ENCODE results near the gene SPACA7.

Gene SPACA7

DNA sequence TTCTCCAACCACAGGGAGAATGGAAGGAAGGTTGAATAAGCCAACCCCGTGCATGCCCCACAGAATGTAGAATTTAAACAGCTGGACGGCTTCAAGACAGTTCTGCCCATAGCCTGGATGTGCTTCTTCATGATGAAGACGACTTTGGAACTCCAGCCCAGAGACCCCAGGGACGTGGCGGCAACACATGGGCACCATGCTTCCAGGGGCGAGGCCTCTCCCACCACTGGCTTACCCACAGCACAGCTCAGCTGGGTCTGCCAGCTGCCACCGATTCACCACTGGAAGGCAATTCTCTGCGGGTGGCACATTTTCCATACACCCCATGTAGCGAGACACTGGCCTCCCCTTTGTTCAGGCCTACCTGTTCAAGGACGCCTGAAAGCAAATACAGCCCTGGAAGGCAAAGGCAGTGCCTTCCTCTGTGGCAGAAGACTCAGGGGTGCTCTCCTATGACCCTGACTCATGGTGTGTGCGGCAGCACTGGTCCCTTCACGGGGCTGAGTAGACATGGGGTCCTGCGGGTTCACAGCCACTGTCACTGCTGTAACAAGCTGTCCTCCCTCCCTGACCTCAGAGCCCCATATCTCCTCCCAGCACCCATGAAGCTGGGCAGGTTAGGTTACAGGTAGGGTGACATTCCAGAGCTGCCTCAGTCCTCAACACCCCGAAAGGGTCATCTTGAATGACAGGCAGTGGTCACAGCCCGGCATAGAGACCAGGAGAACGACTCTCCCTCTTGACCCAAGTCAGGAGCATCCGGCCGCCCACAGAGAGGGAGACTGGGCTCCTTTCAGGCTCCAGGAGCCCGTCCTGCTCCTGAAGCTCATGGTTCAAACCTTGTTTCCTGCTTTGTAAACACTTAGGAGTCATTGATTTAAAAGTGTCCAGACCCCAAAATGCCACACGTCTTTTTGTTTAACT lies 72.7 kb downstream of the SPACA7 start:
- DNase-seq, result no peak

DNA sequence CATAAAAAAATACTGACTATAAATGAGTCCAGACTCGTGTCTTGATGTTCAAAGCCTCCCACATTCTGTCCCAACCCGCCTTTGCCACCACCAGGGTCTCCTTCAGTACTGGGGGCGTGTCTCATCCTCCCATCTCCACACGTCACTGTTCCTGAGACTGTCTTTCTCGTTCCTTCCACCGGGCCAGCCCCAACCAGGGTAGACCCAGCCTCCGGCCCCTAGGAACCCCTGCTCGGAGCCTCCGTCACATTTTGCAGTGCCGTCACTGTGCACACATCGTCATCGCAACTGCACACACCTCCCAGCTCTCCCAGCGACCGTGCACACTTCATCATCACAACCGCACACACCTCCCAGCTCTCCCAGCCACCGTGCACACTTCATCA lies 73.4 kb downstream of the SPACA7 start:
- DNase-seq, result no peak

GRCh38 chr13:112450118-112450903 lies 74.2 kb downstream of the SPACA7 start:
- no peak for DNase-seq

DNA sequence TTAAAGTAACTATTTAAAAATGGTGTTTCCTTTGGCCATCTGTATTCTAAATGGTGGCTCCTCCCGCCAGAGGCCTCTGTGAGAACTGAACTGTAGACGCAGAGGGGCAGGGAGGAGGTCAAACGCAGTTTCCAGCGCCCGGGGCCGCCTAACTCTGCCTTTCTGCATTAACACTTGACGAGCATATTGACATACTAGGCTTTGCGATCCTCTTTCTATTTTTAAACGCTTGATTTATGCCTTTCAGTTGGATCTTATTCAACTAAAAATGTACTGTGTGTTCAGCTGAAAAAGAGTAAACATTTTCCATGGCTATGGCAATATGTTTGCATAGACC lies 74.7 kb downstream of the SPACA7 start:
- no peak for DNase-seq

- DNase-seq, result no peak
Measured at GRCh38 chr13:112451512-112452379, 75.6 kb downstream of the SPACA7 start.

DNA sequence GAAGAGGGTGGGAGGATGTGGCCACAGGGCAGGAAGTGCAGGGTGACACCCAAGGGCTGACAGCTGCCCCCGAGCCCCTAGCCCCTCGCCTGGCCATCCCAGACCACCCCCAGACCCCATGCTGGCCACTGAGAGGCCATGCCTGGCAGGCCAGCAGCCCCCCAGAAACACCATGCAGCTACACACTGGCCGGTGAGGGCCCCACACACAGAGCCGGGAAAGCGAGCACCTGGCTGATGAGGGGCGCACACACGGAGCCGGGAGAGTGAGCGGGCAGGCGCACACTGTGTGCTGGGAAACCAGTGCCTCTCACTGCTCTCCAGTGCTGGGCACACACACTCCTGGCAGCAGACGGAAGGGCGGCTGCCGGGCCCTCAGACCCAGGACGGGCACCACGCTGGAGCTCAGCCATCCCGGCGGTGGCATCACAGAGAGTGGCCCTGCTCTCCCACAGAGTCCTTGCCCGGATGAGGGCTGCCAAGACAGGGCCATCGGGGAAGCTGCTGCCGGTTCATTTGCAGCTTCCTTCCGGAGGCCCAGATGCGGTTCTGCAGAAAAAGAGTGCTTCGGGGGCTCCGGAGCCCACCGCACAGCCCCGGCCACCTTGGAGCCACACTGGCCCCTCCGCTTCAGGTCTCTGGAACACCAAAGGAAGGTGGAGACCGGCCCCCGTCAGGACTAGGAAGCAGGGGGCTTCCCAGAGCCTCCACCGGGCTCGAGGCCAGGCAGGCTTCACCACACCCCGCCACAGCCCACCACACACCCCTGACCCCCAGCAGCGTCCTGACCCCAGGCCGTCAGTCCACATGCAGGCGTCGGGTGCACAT lies 76.4 kb downstream of the SPACA7 start:
- DNase-seq, result no peak

DNA sequence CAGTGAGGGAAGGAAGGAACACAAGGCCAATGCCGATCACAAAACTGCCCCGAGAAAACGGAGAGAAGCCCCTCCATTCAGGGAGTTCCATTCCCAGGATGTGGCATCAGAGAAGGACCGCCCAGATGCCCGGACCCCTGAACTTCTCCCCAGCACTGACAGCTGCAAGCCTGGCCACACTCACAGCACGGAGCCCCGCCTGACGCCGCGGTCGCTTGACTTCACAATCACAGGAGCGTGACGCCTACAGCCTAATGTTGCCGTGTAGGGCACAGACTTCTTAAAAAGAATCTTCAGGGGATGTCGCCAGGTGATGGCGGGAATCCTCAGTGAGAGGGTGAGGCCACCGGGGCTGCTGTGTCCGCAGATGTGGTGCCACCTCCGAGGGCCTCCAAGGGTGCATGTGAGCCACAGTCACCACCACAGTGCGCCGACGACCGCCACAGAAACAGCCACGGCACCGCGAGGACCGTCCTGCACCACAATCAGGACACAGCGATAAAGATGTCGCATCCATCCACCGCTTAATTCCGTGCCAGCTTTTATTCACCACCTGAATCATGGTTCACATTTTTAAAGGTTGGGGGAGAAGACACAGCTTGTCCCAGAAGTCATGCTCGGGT lies 77.2 kb downstream of the SPACA7 start:
- DNase-seq, result no peak

- no peak for DNase-seq
Measured at GRCh38 chr13:112453874-112454647, 77.9 kb downstream of the SPACA7 start.

GRCh38 chr13:112454648-112455334 lies 78.6 kb downstream of the SPACA7 start:
- DNase-seq, result no peak

- no peak for DNase-seq
Measured at GRCh38 chr13:112455476-112456059, 79.4 kb downstream of the SPACA7 start.

- no peak for DNase-seq
Measured at GRCh38 chr13:112456138-112457056, 80.2 kb downstream of the SPACA7 start.

DNA sequence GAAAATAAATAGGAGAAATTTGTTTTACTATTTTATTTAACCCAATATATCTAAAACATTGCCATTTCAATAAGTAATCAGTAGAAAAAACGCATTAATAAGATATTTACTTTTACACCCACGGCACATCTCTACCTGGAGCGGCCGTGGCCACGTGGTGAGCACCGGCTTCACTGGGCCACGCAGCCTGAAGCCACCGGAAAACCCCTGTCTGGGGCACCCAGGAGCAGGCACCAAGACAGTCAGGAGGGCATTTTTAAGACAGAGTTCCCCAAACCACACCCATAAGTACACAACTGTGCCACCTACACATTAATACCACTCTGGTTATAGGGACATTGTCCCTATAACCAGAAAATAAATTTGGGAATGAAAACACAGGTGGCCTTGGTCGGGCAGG lies 80.9 kb downstream of the SPACA7 start:
- DNase-seq, result no peak

DNA sequence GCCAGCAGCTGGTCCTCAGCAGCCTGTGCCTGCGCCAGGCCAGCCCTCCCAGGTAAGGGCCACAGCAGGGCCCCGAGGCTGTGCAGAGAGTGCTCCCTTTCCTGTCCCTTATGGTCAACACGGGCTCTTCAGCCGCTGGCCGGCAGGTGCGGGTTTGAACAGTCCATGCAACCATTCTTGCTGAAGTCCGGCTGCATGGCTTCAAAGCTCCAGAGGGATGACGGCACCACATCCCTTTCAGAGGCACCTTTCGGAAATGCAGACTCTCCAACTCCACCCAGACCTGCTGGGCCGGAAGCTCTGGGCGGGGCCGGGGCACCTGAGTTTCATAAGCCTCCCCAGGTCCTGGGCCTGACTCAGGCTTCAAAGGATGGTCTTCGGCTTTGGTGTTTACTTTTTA lies 81.3 kb downstream of the SPACA7 start:
- no peak for DNase-seq

- no peak for DNase-seq
Measured at GRCh38 chr13:112462408-112462807, 86.3 kb downstream of the SPACA7 start.

- DNase-seq, result no peak
Measured at GRCh38 chr13:112464720-112465119, 88.6 kb downstream of the SPACA7 start.

DNA sequence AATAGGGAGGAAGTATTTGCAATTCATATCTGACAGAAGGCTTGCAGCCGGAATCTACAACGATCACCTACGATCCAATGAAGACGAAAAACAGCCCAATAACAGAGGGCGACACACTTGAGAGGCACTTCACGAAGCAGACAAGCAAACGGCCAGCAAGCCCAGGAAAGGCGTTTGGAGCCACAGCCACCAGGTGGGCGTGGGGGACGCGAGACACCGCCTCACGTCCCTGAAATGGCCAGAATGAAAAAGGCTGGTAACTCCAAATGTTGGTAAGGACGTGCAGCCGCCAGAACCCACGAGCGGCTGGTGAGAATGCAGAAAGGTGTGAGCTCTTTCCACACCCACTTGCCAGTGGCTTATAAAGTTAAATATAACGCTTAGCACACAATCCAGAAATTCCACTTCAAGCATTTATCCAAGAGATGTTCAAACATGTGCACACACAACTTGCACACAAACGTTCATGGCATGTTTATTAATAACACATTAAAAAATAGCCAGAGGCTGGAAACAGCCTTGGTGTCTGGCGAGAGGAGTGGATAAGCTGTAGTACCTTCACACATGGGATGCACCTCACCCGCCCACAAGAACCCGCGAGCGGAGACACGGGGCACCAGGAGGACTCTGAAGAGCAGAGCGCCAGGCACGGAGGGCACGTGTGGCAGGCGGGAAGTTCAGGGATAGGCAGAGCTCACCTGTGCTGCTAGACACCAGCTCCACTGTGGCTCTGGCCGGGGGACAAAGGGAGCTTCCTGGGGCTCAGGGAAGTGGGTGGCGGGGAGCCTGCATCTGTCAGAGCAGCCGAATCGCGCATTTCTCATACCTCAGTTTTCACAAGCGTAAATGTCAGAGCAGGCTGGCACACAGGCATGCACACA lies 89.3 kb downstream of the SPACA7 start:
- DNase-seq, result no peak
